ENCODE measurements around the gene SMAD5.
A peak's percentile ranks its signal among the peaks of the same experiment; 100 is the strongest.

Gene SMAD5

DNA sequence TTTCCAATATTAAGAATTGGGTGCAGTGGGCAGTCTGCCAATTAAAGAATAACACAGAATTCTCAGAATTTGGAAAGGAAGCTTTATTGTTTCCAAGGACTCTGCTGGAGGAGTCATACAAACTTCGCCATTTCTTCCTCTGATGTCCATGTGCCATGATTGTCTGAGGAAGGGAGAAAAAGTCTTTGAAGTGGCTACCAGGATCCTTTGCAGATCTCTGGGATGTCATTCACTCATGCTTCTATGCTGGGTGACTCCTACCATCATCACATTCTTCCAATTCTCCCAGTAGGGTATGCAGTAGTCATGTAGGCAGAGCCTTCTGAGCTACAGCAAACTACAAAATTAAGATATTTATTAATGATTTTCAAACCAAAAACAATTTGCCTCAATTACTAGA lies 3.2 kb upstream of the SMAD5 start:
- H3K27me3 ChIP-seq (ENCODE audit: insufficient read depth, poor library complexity, severe bottlenecking), result no peaks in the 10 kb centered on the region
- TF ChIP-seq, protein P1, sequence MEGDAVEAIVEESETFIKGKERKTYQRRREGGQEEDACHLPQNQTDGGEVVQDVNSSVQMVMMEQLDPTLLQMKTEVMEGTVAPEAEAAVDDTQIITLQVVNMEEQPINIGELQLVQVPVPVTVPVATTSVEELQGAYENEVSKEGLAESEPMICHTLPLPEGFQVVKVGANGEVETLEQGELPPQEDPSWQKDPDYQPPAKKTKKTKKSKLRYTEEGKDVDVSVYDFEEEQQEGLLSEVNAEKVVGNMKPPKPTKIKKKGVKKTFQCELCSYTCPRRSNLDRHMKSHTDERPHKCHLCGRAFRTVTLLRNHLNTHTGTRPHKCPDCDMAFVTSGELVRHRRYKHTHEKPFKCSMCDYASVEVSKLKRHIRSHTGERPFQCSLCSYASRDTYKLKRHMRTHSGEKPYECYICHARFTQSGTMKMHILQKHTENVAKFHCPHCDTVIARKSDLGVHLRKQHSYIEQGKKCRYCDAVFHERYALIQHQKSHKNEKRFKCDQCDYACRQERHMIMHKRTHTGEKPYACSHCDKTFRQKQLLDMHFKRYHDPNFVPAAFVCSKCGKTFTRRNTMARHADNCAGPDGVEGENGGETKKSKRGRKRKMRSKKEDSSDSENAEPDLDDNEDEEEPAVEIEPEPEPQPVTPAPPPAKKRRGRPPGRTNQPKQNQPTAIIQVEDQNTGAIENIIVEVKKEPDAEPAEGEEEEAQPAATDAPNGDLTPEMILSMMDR (IDR thresholded peaks at IDR 0.05; ENCODE audit: poor library complexity, severe bottlenecking), result no peak
- ATAC-seq (ENCODE audit: low read depth) (no peak), DNase-seq (ENCODE audit: low spot score) (no peak)
- peaks cover 8% of the 10 kb centered on the region for H3K4me1 ChIP-seq (ENCODE audit: insufficient read depth, poor library complexity, severe bottlenecking)
- H3K27ac ChIP-seq (ENCODE audit: poor library complexity, severe bottlenecking), result no peak overlapping the region
- no peaks in the 10 kb centered on the region for H3K36me3 ChIP-seq (ENCODE audit: low read depth)
- no peaks in the 10 kb centered on the region for H3K9me3 ChIP-seq (ENCODE audit: severe bottlenecking)
- H3K4me3 ChIP-seq (ENCODE audit: severe bottlenecking), result no peak overlapping the region

DNA sequence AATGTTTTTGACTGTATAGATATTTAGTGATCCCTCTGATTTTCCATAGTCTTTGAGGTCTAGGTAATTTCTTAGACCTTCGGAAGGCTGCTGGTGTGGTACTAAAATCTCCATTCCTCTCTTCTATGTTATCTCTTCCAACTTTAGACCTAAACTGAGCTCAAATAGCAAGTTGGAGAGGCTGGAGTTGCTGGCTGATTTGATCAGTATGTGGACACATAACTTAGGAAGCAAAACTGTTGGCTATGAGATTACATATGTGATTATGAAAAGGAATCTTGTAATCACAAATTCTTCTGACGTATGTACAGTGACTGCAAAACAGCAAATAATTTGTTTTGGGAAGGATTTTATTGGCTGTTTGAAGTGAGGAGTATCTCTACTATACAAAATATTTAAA lies 2.1 kb upstream of the SMAD5 start:
- H3K27me3 ChIP-seq (ENCODE audit: insufficient read depth, poor library complexity, severe bottlenecking), result no peaks in the 10 kb centered on the region
- H3K27ac ChIP-seq (ENCODE audit: poor library complexity, severe bottlenecking), result no peak overlapping the region
- TF ChIP-seq, protein P1 (IDR thresholded peaks at IDR 0.05; ENCODE audit: poor library complexity, severe bottlenecking), result no peak
- H3K36me3 ChIP-seq (ENCODE audit: low read depth), result peaks cover 4% of the 10 kb centered on the region; the same call in 1 of the 2 replicates
- ATAC-seq (ENCODE audit: low read depth) (no peak), DNase-seq (ENCODE audit: low spot score) (no peak)
- H3K4me1 ChIP-seq (ENCODE audit: insufficient read depth, poor library complexity, severe bottlenecking), result peaks cover 16% of the 10 kb centered on the region
- no peaks in the 10 kb centered on the region for H3K9me3 ChIP-seq (ENCODE audit: severe bottlenecking)
- H3K4me3 ChIP-seq (ENCODE audit: severe bottlenecking), result no peak overlapping the region

DNA sequence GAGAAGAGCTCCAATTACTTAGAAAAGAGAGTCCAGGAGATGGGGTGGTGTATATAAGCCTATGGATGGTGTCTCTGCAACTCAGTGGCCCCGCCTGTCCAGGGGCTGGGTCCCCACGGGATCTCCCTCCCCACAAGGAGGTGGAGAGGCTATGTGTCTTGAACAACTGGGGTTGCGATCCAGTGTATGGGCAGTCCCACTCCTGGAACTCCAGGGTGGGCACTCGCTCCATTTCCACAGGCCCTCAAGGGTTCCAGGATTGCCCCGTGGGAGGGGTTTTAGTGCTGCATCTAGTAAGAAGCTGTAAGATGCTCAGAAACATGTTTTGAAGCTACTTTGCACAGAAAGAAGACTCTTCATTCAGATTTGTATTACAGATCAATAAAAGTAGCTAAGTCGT lies 558 bp upstream of the SMAD5 start:
- TF ChIP-seq, protein P1 (IDR thresholded peaks at IDR 0.05; ENCODE audit: poor library complexity, severe bottlenecking), result no peak
- no peak for DNase-seq (ENCODE audit: low spot score)
- peaks cover 4% of the 10 kb centered on the region; the same call in 1 of the 2 replicates for H3K36me3 ChIP-seq (ENCODE audit: low read depth)
- peaks cover 17% of the 10 kb centered on the region for H3K4me1 ChIP-seq (ENCODE audit: insufficient read depth, poor library complexity, severe bottlenecking)
- H3K27ac ChIP-seq (ENCODE audit: poor library complexity, severe bottlenecking), result peak overlapping the region; percentile 84
- H3K4me3 ChIP-seq (ENCODE audit: severe bottlenecking), result peak overlapping the region; percentile 91
- no peak for ATAC-seq (ENCODE audit: low read depth)
- H3K27me3 ChIP-seq (ENCODE audit: insufficient read depth, poor library complexity, severe bottlenecking), result no peaks in the 10 kb centered on the region
- H3K9me3 ChIP-seq (ENCODE audit: severe bottlenecking), result no peaks in the 10 kb centered on the region

DNA sequence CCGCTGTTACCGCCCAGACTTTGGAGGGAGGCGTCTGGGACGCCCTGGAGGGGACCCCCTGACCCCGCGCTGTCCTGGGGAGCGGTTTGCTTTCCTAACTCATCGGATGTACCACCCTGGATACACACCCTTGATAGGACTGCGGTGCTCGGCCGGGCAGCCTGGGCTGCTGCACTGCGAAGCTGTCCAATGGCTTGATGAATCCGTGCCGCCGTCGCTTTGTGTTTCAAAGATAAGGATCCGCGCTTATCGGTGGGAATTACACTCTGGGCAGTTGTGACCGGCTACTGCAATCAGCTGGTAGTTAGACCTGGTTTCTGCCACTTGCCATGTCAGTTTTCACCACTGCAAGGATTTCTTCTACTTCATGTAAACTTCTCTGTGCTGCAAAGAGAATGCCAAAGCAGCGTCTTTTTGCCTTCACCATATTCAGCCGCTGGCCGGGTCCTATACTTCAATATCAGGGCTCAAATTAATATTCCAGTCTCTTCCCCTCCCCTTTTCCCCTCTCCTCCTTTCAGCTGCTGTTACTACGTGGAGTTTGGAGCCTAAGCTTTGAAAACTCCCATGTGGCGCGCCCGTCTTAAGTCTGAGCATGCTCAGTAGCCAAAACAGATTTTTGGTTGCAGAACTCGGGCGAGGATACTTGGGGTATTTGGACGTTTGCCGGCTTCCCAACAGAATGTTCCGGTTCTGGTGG lies 727 bp downstream of the SMAD5 start:
- Histone ChIP-seq H3K9me3 (ENCODE audit: severe bottlenecking) (no peaks in the 10 kb centered on the region), H3K27ac (ENCODE audit: poor library complexity, severe bottlenecking) (peak overlapping the region; percentile 84), H3K4me1 (ENCODE audit: insufficient read depth, poor library complexity, severe bottlenecking) (peaks cover 28% of the 10 kb centered on the region), H3K27me3 (ENCODE audit: insufficient read depth, poor library complexity, severe bottlenecking) (no peaks in the 10 kb centered on the region), H3K4me3 (ENCODE audit: severe bottlenecking) (peak overlapping the region; percentile 91), H3K36me3 (ENCODE audit: low read depth) (peaks cover 4% of the 10 kb centered on the region; the same call in 1 of the 2 replicates)
- no peak for DNase-seq (ENCODE audit: low spot score)
- ATAC-seq (ENCODE audit: low read depth), result peak; percentile 57
- TF ChIP-seq, protein P1 (IDR thresholded peaks at IDR 0.05; ENCODE audit: poor library complexity, severe bottlenecking), result no peak

DNA sequence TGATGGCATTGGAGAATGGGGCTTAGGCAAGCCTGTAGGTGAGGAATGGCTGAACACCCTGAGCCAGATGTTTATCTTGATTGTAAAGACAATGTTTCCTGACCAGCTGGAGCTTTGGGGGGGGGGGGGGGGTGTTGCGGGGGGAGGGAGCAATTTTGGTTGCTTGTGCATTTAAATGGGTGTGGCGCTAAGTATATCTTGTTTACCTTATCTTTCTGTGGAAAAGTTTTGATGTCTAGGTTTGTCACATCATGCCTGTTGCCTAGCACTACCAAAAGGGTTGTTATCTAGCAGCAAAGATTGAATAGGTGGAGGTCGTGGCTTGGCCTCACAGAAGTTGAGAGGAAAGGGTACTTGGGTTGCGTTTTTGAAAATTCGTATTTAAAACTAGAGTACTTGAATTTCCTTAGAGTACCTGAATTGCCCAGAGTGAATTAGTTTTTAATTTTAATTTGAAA lies 1.3 kb downstream of the SMAD5 start:
- TF ChIP-seq, protein P1 (IDR thresholded peaks at IDR 0.05; ENCODE audit: poor library complexity, severe bottlenecking), result no peak
- DNase-seq (ENCODE audit: low spot score), result no peak

More for the DNA sequence above, 1.3 kb downstream of the SMAD5 start:
- peak overlapping the region; percentile 91 for H3K4me3 ChIP-seq (ENCODE audit: severe bottlenecking)
- peaks cover 4% of the 10 kb centered on the region; the same call in 1 of the 2 replicates for H3K36me3 ChIP-seq (ENCODE audit: low read depth)
- peaks cover 28% of the 10 kb centered on the region for H3K4me1 ChIP-seq (ENCODE audit: insufficient read depth, poor library complexity, severe bottlenecking)
- no peak for ATAC-seq (ENCODE audit: low read depth)
- H3K27ac ChIP-seq (ENCODE audit: poor library complexity, severe bottlenecking), result peak overlapping the region; percentile 84
- no peaks in the 10 kb centered on the region for H3K9me3 ChIP-seq (ENCODE audit: severe bottlenecking)
- H3K27me3 ChIP-seq (ENCODE audit: insufficient read depth, poor library complexity, severe bottlenecking), result no peaks in the 10 kb centered on the region

Measured in RWPE2 (cell line).